CD14-positive monocyte (primary cell): ENCODE measurements around the gene OXSR1. TPM values are rescaled to one million over a fixed set of nuclear protein-coding genes. Genes with fewer than 3 reads are reported as not detected.

Source experiments
- DNase-seq, 3 donors: peaks; one replicate each; pipeline ENCODE4 v3.0.0-alpha.2; 2011 to 2022
- H2AFZ ChIP-seq: 2 replicates; pipeline ENCODE4 v1.6.0; 2012; ENCODE audit warnings: mild to moderate bottlenecking, low read depth, low read length, inconsistent platforms; ENCODE audit not compliant: insufficient read depth, poor library complexity, severe bottlenecking
- H3K27ac ChIP-seq, 2 donors: 1 replicate in 1 of 2; 2 replicates in 1 of 2; pipeline ENCODE4 v1.5.1; 2012 to 2013; ENCODE audit warnings: low read length in 2 of 2, control low read depth in 1 of 2, inconsistent platforms in 1 of 2, low read depth in 1 of 2, mild to moderate bottlenecking in 1 of 2
- H3K27me3 ChIP-seq, 2 donors: one replicate each; pipeline versions ENCODE4 v1.6.0 to v1.6.1; 2011 to 2013; ENCODE audit warnings: low read length in 2 of 2; ENCODE audit not compliant: control insufficient read depth in 2 of 2, insufficient read depth in 2 of 2
- H3K36me3 ChIP-seq, 2 donors: replicated peaks in 1 of 2; 1 replicate in 1 of 2; 2 replicates in 1 of 2; pipeline versions ENCODE4 v1.5.1 to v1.6.1; 2012 to 2013; ENCODE audit warnings: low read length in 2 of 2, control low read depth in 1 of 2, inconsistent platforms in 1 of 2, mild to moderate bottlenecking in 1 of 2; ENCODE audit not compliant: insufficient read depth in 2 of 2, control insufficient read depth in 1 of 2
- H3K4me1 ChIP-seq, 2 donors: 1 replicate in 1 of 2; 2 replicates in 1 of 2; pipeline versions ENCODE4 v1.5.1 to v1.6.1; 2012 to 2013; ENCODE audit warnings: low read length in 2 of 2, control low read depth in 1 of 2, inconsistent platforms in 1 of 2, mild to moderate bottlenecking in 1 of 2, moderate library complexity in 1 of 2; ENCODE audit not compliant: insufficient read depth in 2 of 2, control insufficient read depth in 1 of 2
- H3K4me2 ChIP-seq: replicated peaks from 2 replicates; pipeline ENCODE3; 2012; ENCODE audit warnings: low read length, moderate library complexity, mild to moderate bottlenecking; ENCODE audit not compliant: poor library complexity, severe bottlenecking; ENCODE audit errors: extremely low read depth
- H3K4me3 ChIP-seq, 3 experiments: fragments of 200-600 bp in 1 of 3; sonication (generic) in 1 of 3; replicated peaks in 1 of 3; 1 replicate in 2 of 3; 2 replicates in 1 of 3; pipeline ENCODE4 v1.5.1; 2011 to 2013; ENCODE audit warnings: low read length in 3 of 3, mild to moderate bottlenecking in 3 of 3, control low read depth in 2 of 3, low read depth in 2 of 3, inconsistent platforms in 1 of 3, moderate library complexity in 1 of 3
- H3K79me2 ChIP-seq: 2 replicates; pipeline ENCODE4 v1.6.0; 2012; ENCODE audit warnings: mild to moderate bottlenecking, control low read depth, inconsistent platforms, low read length, moderate library complexity; ENCODE audit not compliant: insufficient read depth
- H3K9ac ChIP-seq: 2 replicates; pipeline ENCODE4 v1.6.0; 2017; ENCODE audit warnings: low read length, mild to moderate bottlenecking; ENCODE audit not compliant: insufficient read depth, poor library complexity, severe bottlenecking
- H3K9me3 ChIP-seq, 2 donors: replicated peaks in 1 of 2; 1 replicate in 1 of 2; 2 replicates in 1 of 2; pipeline versions ENCODE4 v1.5.1 to v1.6.1; 2012 to 2013; ENCODE audit warnings: low read length in 2 of 2, control low read depth in 1 of 2; ENCODE audit not compliant: control insufficient read depth in 1 of 2, insufficient read depth in 1 of 2
- H4K20me1 ChIP-seq: 2 replicates; pipeline ENCODE4 v1.6.0; 2012; ENCODE audit warnings: mild to moderate bottlenecking, low read length, control low read depth, moderate library complexity; ENCODE audit not compliant: insufficient read depth
- H3K27ac Mint-ChIP-seq, 7 donors: one replicate each; pipeline ENCODE4 v1.8.0; 2020; ENCODE audit warnings: mild to moderate bottlenecking in 7 of 7, mixed read lengths in 7 of 7, moderate library complexity in 6 of 7, inconsistent platforms in 2 of 7
- H3K27me3 Mint-ChIP-seq, 3 donors: one replicate each; pipeline ENCODE4 v1.8.0; 2021 to 2022; ENCODE audit warnings: low read depth in 3 of 3, mild to moderate bottlenecking in 3 of 3, mixed read lengths in 3 of 3, moderate library complexity in 3 of 3, inconsistent platforms in 1 of 3
- H3K36me3 Mint-ChIP-seq, 2 donors: one replicate each; pipeline ENCODE4 v1.8.0; 2020; ENCODE audit warnings: mixed read lengths in 2 of 2, inconsistent platforms in 1 of 2, mild to moderate bottlenecking in 1 of 2
- H3K4me1 Mint-ChIP-seq: one replicate; pipeline ENCODE4 v1.8.0; 2020; ENCODE audit warnings: mild to moderate bottlenecking, mixed read lengths
- H3K4me3 Mint-ChIP-seq, 2 donors: one replicate each; pipeline ENCODE4 v1.8.0; 2020; ENCODE audit warnings: mild to moderate bottlenecking in 2 of 2, mixed read lengths in 2 of 2, moderate library complexity in 1 of 2
- H3K9me3 Mint-ChIP-seq, 7 donors: one replicate each; pipeline ENCODE4 v1.8.0; 2020 to 2022; ENCODE audit warnings: mixed read lengths in 7 of 7, mild to moderate bottlenecking in 6 of 7, moderate library complexity in 6 of 7, inconsistent platforms in 2 of 7
- CTCF ChIP-seq: fragments of 200-600 bp; IDR thresholded peaks from one replicate; pipeline ENCODE4 v1.8.0; 2022; ENCODE audit warnings: antibody characterized with exemption, mild to moderate bottlenecking
- WGBS: methylation state at CpG from one replicate; pipeline ENCODE4 v1.1.5; 2013; ENCODE audit warnings: missing lambda C conversion rate; ENCODE audit not compliant: insufficient coverage; 5-methylcytosine and 5-hydroxymethylcytosine counted together
- intact Hi-C, 2 donors: fragments of 100-400 bp; cut with micrococcal nuclease; formaldehyde crosslinking; loops; one replicate each; pipeline versions ENCODE4 v1.15.0 to v1.15.1; 2023
- polyA plus RNA-seq, 3 donors: library from polyadenylated mRNA; depleted of rRNA in 1 of 3; unstranded in 2 of 3; stranded (reverse) in 1 of 3; fragments of 300-500 nt in 2 of 3; fragments of >200 nt in 1 of 3; fragmentation: Illumina TruSeq in 2 of 3; gene quantifications; 1 replicate in 2 of 3; 2 replicates in 1 of 3; pipeline ENCODE4 v1.2.3, GENCODE V29; 2012 to 2021

OXSR1 gene
- polyA plus RNA-seq, 3 donors, result 9.4 to 20.3 (median 12.3) TPM

- peak; percentile 71 for TF ChIP-seq CTCF
- no peaks in the 10 kb centered on the region for H3K9me3 ChIP-seq
- no peak overlapping the region for H3K4me3 Mint-ChIP-seq
- no peak overlapping the region for H3K4me3 ChIP-seq
- peaks cover 0 to 5% of the 10 kb centered on the region in 2 donors for H3K4me1 ChIP-seq
- H3K27me3 Mint-ChIP-seq, result peaks cover 3 to 10% (median 4%) of the 10 kb centered on the region in 3 donors
- no peak overlapping the region for H2AFZ ChIP-seq
- H3K4me1 Mint-ChIP-seq, result peaks cover 14% of the 10 kb centered on the region
- H3K9me3 Mint-ChIP-seq, result no peaks in the 10 kb centered on the region
- intact Hi-C loops, result loop anchor here (5.0 to 10.0 kb wide), 3 partner anchors 143 to 359 kb away; no protein-coding TSS in a partner anchor
- H3K27ac Mint-ChIP-seq, result peak overlapping the region in 2 of 7 donors; percentile 48 to 68
- peaks cover 32 to 49% of the 10 kb centered on the region in 2 donors for H3K36me3 ChIP-seq
- no peaks in the 10 kb centered on the region for H3K79me2 ChIP-seq
- H3K36me3 Mint-ChIP-seq, result peaks cover 45 to 51% of the 10 kb centered on the region in 2 donors
- no peak overlapping the region for H3K27ac ChIP-seq
- no peaks in the 10 kb centered on the region for H3K27me3 ChIP-seq
- WGBS, result 51% methylated on average over 11 of the region's 11 CpGs
- peaks cover 61% of the 10 kb centered on the region for H4K20me1 ChIP-seq
- DNase-seq, result peak; percentile 58 to 76 (median 66)
- no peak overlapping the region for H3K4me2 ChIP-seq
- no peak overlapping the region for H3K9ac ChIP-seq
Observed at GRCh38 chr3:38117748-38118420, 47.5 kb upstream of the OXSR1 start.

GRCh38 chr3:38118421-38119247 lies 46.7 kb upstream of the OXSR1 start:
- Histone ChIP-seq H3K79me2 (no peaks in the 10 kb centered on the region), H3K27ac (no peak overlapping the region), H3K4me3 (no peak overlapping the region), H3K4me1 (peaks cover 0 to 5% of the 10 kb centered on the region in 2 donors), H2AFZ (no peak overlapping the region), H3K9ac (no peak overlapping the region), H3K4me2 (no peak overlapping the region), H3K9me3 (no peaks in the 10 kb centered on the region), H3K27me3 (no peaks in the 10 kb centered on the region), H3K36me3 (peaks cover 39 to 56% of the 10 kb centered on the region in 2 donors), H4K20me1 (peaks cover 68% of the 10 kb centered on the region)
- no peak for TF ChIP-seq CTCF
- Mint-ChIP-seq H3K9me3 (no peaks in the 10 kb centered on the region), H3K4me3 (no peak overlapping the region), H3K36me3 (peaks cover 51 to 59% of the 10 kb centered on the region in 2 donors), H3K4me1 (peaks cover 14% of the 10 kb centered on the region), H3K27me3 (peaks cover 3 to 10% (median 4%) of the 10 kb centered on the region in 3 donors), H3K27ac (peak overlapping the region in 5 of 7 donors; percentile 48 to 81 (median 76))
- intact Hi-C loops, result loop anchor here (5.0 to 10.0 kb wide), 3 partner anchors 144 to 359 kb away; no protein-coding TSS in a partner anchor
- WGBS, result 78% methylated on average over 11 of the region's 13 CpGs
- no peak for DNase-seq
